ENCODE data around the gene PDIK1L. TPM values are rescaled to one million over a fixed set of nuclear protein-coding genes. Genes with fewer than 3 reads are reported as not detected.
A peak's percentile ranks its signal among the peaks of the same experiment; 100 is the strongest.

The PDIK1L gene
- total RNA-seq, 1 donor from 2014 or later = 4.2 TPM

- DNase-seq (ENCODE audit: low read depth in 2 of 2) = no peak
Observed at GRCh38 chr1:26153966-26154532, 42.4 kb downstream of the PDIK1L start.

- DNase-seq (ENCODE audit: low read depth in 2 of 2) = peak in 1 of 2 donors; percentile 40
Observed at GRCh38 chr1:26154750-26155149, 43.1 kb downstream of the PDIK1L start.

GRCh38 chr1:26155370-26156284, 44.0 kb downstream of the PDIK1L start:
- DNase-seq (ENCODE audit: low read depth in 2 of 2) = no peak

GRCh38 chr1:26156285-26157038, 44.8 kb downstream of the PDIK1L start:
- peak in 1 of 2 donors; percentile 77 for DNase-seq (ENCODE audit: low read depth in 2 of 2)

- no peak for DNase-seq (ENCODE audit: low read depth in 2 of 2)
Observed at GRCh38 chr1:26158271-26158907, 46.8 kb downstream of the PDIK1L start.

- DNase-seq (ENCODE audit: low read depth in 2 of 2) = peak in 1 of 2 donors; percentile 54
Observed at GRCh38 chr1:26158908-26159742, 47.5 kb downstream of the PDIK1L start, which contains the start of gene FAM110D. FAM110D (plus strand) TSS chr1:26159079; CDS start chr1:26161292, 2,213 bp downstream.

GRCh38 chr1:26159743-26160039, 48.1 kb downstream of the PDIK1L start:
- no peak for DNase-seq (ENCODE audit: low read depth in 2 of 2)

GRCh38 chr1:26160527-26161414, 49.1 kb downstream of the PDIK1L start:
- DNase-seq (ENCODE audit: low read depth in 2 of 2) = peak in 1 of 2 donors; percentile 49

GRCh38 chr1:26161415-26162219, 50.0 kb downstream of the PDIK1L start:
- peak in 1 of 2 donors; percentile 61 for DNase-seq (ENCODE audit: low read depth in 2 of 2)

- no peak for DNase-seq (ENCODE audit: low read depth in 2 of 2)
Observed at GRCh38 chr1:26162220-26162709, 50.6 kb downstream of the PDIK1L start.

- DNase-seq (ENCODE audit: low read depth in 2 of 2) = no peak
Observed at GRCh38 chr1:26163684-26164035, 52.0 kb downstream of the PDIK1L start.

GRCh38 chr1:26164036-26164860, 52.6 kb downstream of the PDIK1L start:
- DNase-seq (ENCODE audit: low read depth in 2 of 2) = peak in 1 of 2 donors; percentile 49

GRCh38 chr1:26164861-26165842, 53.5 kb downstream of the PDIK1L start:
- DNase-seq (ENCODE audit: low read depth in 2 of 2) = no peak

GRCh38 chr1:26166719-26167281, 55.2 kb downstream of the PDIK1L start:
- no peak for DNase-seq (ENCODE audit: low read depth in 2 of 2)

GRCh38 chr1:26168410-26169197, 57.0 kb downstream of the PDIK1L start, which contains the start of gene C1orf232:
C1orf232 (minus strand) TSS chr1:26168963; CDS start chr1:26168499, 464 bp downstream.
- DNase-seq (ENCODE audit: low read depth in 2 of 2) = no peak
